DND-41 (cell line): ENCODE data around the gene CCL7.

Source experiments
- ATAC-seq: fragments of 200-7000 bp; cut with Tn5 transposase; 3 replicates; pipeline ENCODE4 v1.9.1; 2021; ENCODE audit warnings: low read depth; ENCODE audit not compliant: insufficient read depth
- DNase-seq: peaks from one replicate; pipeline ENCODE4 v3.0.0-alpha.2; 2020
- H2AFZ ChIP-seq: 2 replicates; pipeline ENCODE4 v1.6.0; 2012; ENCODE audit warnings: low read depth, low read length
- H3K27ac ChIP-seq: 2 replicates; pipeline ENCODE4 v1.5.1; 2012; ENCODE audit warnings: low read length, inconsistent platforms
- H3K27me3 ChIP-seq: fragments of 200-600 bp; sonication (generic); 2 replicates; pipeline ENCODE4 v1.6.0; 2012; ENCODE audit warnings: low read length, mild to moderate bottlenecking, inconsistent platforms; ENCODE audit not compliant: insufficient read depth, poor library complexity
- H3K36me3 ChIP-seq: 2 replicates; pipeline ENCODE4 v1.5.1; 2012; ENCODE audit warnings: low read length, inconsistent platforms; ENCODE audit not compliant: insufficient read depth
- H3K4me1 ChIP-seq: 2 replicates; pipeline ENCODE4 v1.5.1; 2012; ENCODE audit warnings: mild to moderate bottlenecking, low read length; ENCODE audit not compliant: insufficient read depth
- H3K4me2 ChIP-seq: 2 replicates; pipeline ENCODE4 v1.6.0; 2012; ENCODE audit warnings: mild to moderate bottlenecking, moderate library complexity, low read length, inconsistent platforms; ENCODE audit not compliant: insufficient read depth
- H3K4me3 ChIP-seq, 2 experiments: fragments of 200-600 bp in 1 of 2; shearing (Covaris generic) in 1 of 2; 2 replicates each; pipeline ENCODE4 v1.5.1; 2012 to 2016; ENCODE audit warnings: inconsistent platforms in 2 of 2, low read length in 2 of 2, mild to moderate bottlenecking in 2 of 2, low read depth in 1 of 2, moderate library complexity in 1 of 2
- H3K79me2 ChIP-seq: 2 replicates; pipeline ENCODE4 v1.6.0; 2012; ENCODE audit warnings: low read length, inconsistent platforms; ENCODE audit not compliant: insufficient read depth
- H3K9ac ChIP-seq: 2 replicates; pipeline ENCODE4 v1.6.0; 2012; ENCODE audit warnings: low read depth, mild to moderate bottlenecking, inconsistent platforms, low read length, moderate library complexity
- H3K9me3 ChIP-seq: 2 replicates; pipeline ENCODE4 v1.5.1; 2012; ENCODE audit warnings: low read length, moderate library complexity, mild to moderate bottlenecking, inconsistent platforms; ENCODE audit not compliant: insufficient read depth, severe bottlenecking
- H4K20me1 ChIP-seq: 2 replicates; pipeline ENCODE4 v1.6.0; 2012; ENCODE audit warnings: low read length; ENCODE audit not compliant: insufficient read depth
- CTCF ChIP-seq: IDR thresholded peaks from 2 replicates; pipeline ENCODE4 v1.5.1; 2012; ENCODE audit warnings: borderline replicate concordance, low read length, moderate library complexity, mild to moderate bottlenecking; ENCODE audit not compliant: poor library complexity, severe bottlenecking; ENCODE audit errors: extremely low read depth
- EZH2 ChIP-seq: IDR thresholded peaks from 3 replicates; pipeline ENCODE4 v1.6.1; 2012; ENCODE audit warnings: borderline replicate concordance, low read depth, mild to moderate bottlenecking, moderate library complexity, low read length, inconsistent platforms; ENCODE audit not compliant: severe bottlenecking

Gene CCL7

DNA sequence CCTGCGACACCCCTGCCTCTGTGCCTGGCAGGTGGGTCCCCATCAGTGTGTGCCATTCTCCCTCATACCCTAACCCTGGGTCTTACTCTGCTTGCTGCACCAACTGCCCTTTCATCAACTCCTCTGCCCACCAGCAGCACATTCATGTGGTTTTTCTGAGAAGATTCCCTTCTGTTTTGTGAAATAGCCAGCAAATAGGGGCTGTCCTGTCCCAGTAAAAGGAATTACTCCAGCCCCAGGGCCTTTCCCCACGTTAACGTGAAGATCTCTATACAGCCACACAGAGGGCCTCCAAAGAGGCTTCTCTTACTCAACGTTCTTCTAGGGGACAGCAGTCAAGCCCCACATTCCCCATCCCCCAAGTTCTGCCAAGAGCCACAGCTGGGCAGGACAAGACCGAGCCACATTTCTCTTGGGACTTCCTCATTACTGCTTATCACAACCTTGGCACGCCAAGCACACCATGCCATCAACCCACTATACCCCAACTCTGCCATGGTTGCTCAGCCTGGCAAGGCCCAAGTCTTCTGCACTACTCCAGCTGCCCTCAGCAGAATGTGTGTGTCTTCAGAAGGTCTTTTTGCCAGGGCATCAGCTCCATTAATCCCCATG lies 33.6 kb upstream of the CCL7 start:
- Histone ChIP-seq H3K27ac (no peak overlapping the region), H3K4me1 (no peaks in the 10 kb centered on the region), H3K27me3 (no peaks in the 10 kb centered on the region), H3K4me3 (no peak overlapping the region), H3K9ac (no peak overlapping the region), H3K36me3 (no peaks in the 10 kb centered on the region), H3K9me3 (no peaks in the 10 kb centered on the region), H2AFZ (no peak overlapping the region), H4K20me1 (no peaks in the 10 kb centered on the region), H3K79me2 (no peaks in the 10 kb centered on the region), H3K4me2 (no peak overlapping the region)
- ATAC-seq, result no peak
- DNase-seq, result no peak
- TF ChIP-seq EZH2, result no peak
- no peak for TF ChIP-seq CTCF

GRCh38 chr17:34237458-34237857 lies 32.6 kb upstream of the CCL7 start:
- no peak overlapping the region for H3K9ac ChIP-seq
- no peak for DNase-seq
- H2AFZ ChIP-seq, result no peak overlapping the region
- H3K36me3 ChIP-seq, result no peaks in the 10 kb centered on the region
- H3K4me1 ChIP-seq, result no peaks in the 10 kb centered on the region
- TF ChIP-seq EZH2, result no peak
- TF ChIP-seq CTCF, result no peak
- H3K79me2 ChIP-seq, result no peaks in the 10 kb centered on the region
- no peak for ATAC-seq
- no peak overlapping the region for H3K27ac ChIP-seq
- H4K20me1 ChIP-seq, result no peaks in the 10 kb centered on the region
- no peaks in the 10 kb centered on the region for H3K27me3 ChIP-seq
- H3K9me3 ChIP-seq, result no peaks in the 10 kb centered on the region
- H3K4me2 ChIP-seq, result no peak overlapping the region
- H3K4me3 ChIP-seq, result no peak overlapping the region

GRCh38 chr17:34241062-34241461 lies 29.0 kb upstream of the CCL7 start:
- ATAC-seq (no peak), DNase-seq (no peak)
- no peak overlapping the region for H3K4me2 ChIP-seq
- TF ChIP-seq EZH2 (no peak), CTCF (no peak)
- no peaks in the 10 kb centered on the region for H3K4me1 ChIP-seq
- no peak overlapping the region for H3K4me3 ChIP-seq
- H3K9me3 ChIP-seq, result no peaks in the 10 kb centered on the region
- no peaks in the 10 kb centered on the region for H3K79me2 ChIP-seq
- no peak overlapping the region for H3K27ac ChIP-seq
- H4K20me1 ChIP-seq, result no peaks in the 10 kb centered on the region
- peaks cover 3% of the 10 kb centered on the region for H3K27me3 ChIP-seq
- H3K36me3 ChIP-seq, result no peaks in the 10 kb centered on the region
- no peak overlapping the region for H3K9ac ChIP-seq
- no peak overlapping the region for H2AFZ ChIP-seq
